WI38 (cell line): ENCODE data around the gene FBXO31.
"Not testable (repeated sequence)": the region's sequence is repeated elsewhere in the genome, so short reads cannot be mapped to it uniquely, and the experiment has no call there.

Experiments
- H3K4me3 ChIP-seq: 2 replicates; pipeline ENCODE4 v1.5.1; 2011; ENCODE audit warnings: low read depth, mild to moderate bottlenecking, control low read depth, low read length
- TF ChIP-seq, protein P1 (sequence below): IDR thresholded peaks from 2 replicates; pipeline ENCODE4 v1.5.1; 2012; ENCODE audit warnings: low read depth, mild to moderate bottlenecking, control low read depth, low read length

FBXO31 gene

DNA sequence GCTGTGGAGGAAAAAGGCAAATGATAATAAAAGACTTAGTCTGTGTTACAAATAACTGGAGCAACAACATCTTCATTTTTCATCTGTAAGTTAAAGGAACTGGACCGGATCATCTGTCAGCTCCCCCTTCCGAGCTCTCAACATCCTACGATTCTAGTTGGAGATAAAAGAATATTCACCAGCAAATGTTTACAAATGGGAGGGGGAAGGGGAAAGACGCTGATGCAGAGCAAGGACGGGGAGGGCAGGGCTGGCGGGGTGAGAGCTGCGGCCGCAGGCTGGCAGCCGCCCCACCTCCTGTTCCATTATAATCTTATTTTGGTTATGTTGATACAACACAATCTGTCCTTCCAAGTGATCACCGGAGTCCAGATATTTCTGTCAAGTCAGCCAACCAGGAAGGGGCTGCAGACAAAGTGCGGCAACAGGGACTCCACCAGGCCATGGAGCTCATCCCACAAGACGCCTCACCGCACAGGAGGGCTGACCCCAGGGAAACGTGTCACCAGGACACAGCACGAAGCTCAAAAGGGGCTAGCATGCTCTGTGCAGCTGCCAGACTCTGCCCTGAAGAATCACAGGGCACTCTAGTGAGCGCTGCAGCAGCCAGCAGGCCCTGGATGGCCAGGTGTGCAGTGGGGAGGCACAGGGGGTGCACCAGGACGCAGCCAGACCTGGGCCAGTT lies 19.7 kb downstream of the FBXO31 start:
- H3K4me3 ChIP-seq = 0 out of 2 replicates have a peak overlapping the region, but pooled peaks have one; percentile 9
- TF ChIP-seq, protein P1, sequence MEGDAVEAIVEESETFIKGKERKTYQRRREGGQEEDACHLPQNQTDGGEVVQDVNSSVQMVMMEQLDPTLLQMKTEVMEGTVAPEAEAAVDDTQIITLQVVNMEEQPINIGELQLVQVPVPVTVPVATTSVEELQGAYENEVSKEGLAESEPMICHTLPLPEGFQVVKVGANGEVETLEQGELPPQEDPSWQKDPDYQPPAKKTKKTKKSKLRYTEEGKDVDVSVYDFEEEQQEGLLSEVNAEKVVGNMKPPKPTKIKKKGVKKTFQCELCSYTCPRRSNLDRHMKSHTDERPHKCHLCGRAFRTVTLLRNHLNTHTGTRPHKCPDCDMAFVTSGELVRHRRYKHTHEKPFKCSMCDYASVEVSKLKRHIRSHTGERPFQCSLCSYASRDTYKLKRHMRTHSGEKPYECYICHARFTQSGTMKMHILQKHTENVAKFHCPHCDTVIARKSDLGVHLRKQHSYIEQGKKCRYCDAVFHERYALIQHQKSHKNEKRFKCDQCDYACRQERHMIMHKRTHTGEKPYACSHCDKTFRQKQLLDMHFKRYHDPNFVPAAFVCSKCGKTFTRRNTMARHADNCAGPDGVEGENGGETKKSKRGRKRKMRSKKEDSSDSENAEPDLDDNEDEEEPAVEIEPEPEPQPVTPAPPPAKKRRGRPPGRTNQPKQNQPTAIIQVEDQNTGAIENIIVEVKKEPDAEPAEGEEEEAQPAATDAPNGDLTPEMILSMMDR = no peak

DNA sequence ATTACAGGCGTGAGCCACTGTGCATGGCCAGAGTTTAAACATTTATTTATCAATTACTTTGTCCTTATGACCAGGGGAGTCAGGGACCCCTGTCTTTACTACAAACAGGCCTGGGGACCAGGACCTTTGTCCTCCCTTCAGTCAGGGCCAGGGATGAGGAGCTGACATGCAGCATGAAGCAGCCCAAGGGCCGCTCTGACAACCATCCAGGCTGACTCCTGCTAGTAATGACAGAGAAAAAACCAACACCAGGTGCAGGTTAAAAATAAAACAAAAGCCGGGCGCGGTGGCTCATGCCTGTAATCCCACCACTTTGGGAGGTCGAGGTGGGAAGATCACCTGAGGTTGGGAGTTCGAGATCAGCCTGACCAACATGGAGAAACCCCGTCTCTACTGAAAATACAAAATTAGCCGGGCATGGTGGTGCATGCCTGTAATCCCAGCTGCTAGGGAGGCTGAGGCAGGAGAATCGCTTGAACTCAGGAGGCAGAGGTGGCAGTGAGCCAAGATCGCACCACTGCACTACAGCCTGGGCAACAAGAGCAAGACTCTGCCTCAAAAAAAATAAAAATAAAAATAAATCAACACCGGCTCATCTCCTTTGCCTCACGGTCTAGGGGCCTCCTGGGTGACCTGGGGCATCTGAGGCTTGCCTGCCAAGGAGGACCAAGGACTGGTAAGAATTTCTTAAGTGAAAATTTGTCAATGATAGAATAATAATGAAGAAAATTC lies 20.6 kb downstream of the FBXO31 start:
- H3K4me3 ChIP-seq = not testable (repeated sequence)

- no peak overlapping the region for H3K4me3 ChIP-seq
- TF ChIP-seq, protein P1 = no peak
Measured at GRCh38 chr16:87361916-87362619, 21.5 kb downstream of the FBXO31 start.

DNA sequence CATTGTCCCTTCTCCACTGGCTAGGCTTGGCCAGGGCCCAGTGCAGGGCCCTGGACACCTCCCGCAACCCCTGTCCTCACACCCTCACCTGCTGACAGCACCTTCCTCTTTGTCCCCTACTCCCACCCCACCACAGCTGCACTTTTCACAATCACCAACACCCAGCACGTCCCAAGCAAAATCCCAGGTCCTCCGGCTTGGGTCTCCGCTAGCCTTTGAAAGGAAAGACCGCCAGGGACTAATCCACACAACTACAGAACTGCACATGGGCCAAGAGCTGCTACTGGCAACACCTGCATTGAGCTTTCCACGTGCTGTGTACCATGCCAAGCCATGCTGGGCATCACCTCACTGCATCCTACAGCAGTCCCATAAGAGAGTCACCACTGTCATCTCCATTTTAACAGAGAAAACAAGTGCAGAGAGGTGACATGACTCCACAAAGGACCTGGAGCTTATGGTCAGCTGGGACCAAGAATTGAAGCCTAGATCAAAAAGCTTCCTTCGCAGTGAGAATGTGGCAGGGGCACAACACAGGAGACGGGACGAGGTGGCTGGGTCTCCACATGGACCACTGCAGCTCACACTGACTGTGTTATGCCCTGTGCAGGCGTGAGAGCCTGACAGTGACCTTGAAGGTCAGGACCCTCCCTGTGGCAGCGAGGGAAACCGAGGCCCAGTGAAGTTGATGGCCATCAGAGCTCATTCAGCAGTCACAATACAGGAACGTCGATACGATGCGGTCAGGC lies 22.5 kb downstream of the FBXO31 start:
- H3K4me3 ChIP-seq = no peak overlapping the region
- TF ChIP-seq, protein P1 = no peak

- TF ChIP-seq, protein P1 = no peak
Measured at GRCh38 chr16:87359121-87359520, 24.5 kb downstream of the FBXO31 start.

GRCh38 chr16:87358696-87359095 lies 24.9 kb downstream of the FBXO31 start:
- TF ChIP-seq, protein P1 = no peak
- no peak overlapping the region for H3K4me3 ChIP-seq

More at GRCh38 chr16:87359121-87359520, 24.5 kb downstream of the FBXO31 start:
- H3K4me3 ChIP-seq = no peak overlapping the region

DNA sequence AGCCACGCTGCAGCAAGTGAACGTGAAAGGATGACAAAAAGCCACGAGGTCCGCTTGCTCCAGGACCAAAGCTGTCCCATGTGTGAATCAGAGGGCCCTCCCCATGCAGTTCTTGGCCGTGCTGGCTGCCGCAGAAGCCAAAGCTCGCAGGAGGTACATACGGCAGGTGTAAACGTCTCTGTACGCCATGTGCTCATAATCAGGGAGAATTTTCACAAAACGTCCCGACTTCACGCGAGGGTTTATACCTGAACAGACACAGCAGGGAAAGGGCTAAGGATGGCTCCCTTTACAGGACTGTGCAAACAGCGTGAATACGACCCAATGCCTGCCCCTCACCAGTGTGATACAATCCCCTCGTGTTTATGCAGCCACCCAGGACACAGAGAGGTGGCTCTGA lies 25.3 kb downstream of the FBXO31 start:
- TF ChIP-seq, protein P1 = no peak

More for the DNA sequence above, 25.3 kb downstream of the FBXO31 start:
- H3K4me3 ChIP-seq = no peak overlapping the region
